HG03095 (cell line): ENCODE results near the gene BCL11B.

Experiments used
- ATAC-seq: cut with Tn5 transposase; IDR thresholded peaks from one replicate; pipeline ENCODE4 v1.9.1; 2021; ENCODE audit warnings: moderate library complexity; ENCODE audit not compliant: unreplicated experiment

The BCL11B gene

DNA sequence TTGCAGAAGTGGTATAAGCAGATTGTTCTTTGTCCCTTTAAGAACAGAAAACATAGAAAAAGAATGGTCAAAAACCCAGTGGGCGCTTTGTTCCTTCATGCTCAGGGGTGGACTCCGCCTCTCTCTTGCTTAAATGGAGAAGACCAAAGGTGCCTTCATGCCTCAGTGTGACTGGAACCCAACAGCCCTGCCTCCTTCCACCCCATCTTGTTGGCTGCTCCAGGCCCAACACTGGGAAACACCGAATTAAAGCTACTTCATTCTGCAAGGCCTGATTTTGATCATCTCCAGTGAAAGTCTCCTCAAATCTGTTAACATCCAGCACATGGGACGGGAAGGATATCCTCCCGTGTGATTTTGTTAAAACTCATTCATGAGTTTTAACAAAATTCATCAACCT, 103.7 kb downstream of the BCL11B start:
- ATAC-seq = no peak

DNA sequence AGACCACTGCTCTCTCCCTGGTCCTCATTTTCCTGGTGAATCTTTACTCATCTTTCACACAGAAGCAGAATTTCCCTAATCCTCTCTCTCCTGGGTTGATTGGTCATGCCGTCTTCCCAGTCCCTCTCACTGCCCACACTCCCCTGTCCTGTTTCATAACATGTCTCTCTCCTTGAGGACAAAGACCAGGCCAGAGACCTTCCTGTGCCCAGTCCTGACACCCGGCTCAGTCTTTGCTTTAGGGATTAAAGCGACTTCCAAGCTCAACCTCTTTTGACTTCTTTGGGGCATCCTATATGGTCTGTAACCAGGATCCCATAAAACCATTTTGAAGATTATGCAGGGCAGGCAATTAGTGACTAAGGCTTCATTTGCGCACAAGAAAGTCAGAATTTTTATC, 105.5 kb downstream of the BCL11B start:
- no peak for ATAC-seq

DNA sequence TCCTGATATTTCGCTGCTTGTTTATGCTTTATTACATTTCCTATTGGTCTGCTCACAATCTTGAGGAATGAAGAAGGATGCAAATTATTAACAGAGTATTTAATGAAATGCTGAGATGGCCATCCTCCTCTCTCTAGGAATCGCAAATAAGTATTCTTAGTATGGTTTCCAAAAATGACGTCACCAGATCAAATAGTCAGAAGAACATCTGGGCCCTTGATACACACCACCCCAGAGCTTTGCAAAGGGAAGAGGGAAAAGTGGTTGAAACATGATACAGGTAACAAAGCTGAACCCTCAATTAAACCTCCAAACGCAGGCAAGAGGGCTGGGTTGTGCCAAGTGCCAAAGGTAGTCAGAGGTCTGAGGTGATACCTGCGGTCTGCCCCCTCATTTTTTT, 107.3 kb downstream of the BCL11B start:
- no peak for ATAC-seq

DNA sequence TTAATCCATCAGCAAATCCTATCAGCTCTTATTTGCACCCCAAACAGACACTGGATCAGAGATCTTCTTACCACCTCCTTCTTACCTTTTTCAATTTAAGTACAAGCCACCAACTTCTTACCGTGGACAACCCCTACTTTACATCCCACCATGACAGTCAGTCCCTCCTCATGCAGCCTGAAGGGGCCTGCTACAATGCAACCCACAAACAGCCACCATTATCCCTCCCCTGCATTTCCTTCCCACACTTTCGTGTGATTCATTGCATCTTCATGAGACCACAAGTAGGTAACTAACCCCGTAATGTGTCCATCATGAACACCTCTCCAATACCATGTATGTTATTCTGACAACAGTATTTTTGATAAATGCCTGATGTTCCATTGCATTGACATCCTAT, 108.6 kb downstream of the BCL11B start:
- ATAC-seq = no peak

DNA sequence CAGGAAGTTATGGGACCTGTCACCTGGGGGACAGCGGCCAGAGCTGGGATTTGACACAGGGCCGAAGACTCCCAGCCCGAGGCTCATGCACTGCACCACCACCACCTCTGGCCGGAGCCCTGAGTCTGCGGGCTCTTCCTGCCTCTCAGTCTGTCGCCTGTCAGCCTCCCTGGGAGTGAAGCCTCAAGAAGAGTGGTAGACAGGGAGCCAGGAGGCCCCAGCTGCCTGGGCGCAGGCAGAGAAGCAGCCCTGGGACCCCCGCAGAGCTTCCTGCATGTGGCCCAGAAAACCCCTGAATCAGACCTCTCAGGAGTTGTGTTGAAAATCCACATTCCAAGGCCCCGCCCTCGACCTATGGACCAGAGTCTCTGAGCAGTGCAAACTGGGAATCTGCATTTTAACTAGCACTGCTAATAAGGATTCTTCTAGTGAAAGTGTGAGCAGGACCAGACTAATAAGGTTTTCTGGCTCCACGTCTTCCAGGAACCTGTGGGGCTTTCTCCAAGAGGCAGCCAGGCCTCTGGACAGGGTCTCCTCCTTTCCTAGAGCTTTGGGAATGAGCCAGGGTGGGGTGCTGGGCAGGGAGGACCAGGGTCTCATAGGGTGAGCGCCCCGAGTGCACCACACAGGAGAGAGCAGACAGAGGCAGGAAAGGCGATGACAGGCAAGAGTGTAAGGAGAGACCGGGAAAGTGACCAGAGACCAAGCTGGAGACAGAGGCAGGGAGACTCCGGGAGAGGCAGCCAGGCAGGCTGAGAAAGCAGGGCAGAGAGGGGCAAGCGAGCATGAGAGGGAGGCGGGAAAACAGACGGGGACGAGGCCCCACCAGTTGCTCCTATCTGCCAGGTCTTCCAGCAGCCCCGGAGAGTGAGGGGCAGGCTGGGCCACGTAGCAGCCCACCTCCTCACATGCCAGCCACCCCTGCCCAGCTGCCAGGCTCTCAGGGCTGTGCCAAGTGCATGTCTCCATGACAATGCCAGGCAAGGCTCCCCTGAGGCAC, 112.4 kb downstream of the BCL11B start:
- ATAC-seq = no peak

DNA sequence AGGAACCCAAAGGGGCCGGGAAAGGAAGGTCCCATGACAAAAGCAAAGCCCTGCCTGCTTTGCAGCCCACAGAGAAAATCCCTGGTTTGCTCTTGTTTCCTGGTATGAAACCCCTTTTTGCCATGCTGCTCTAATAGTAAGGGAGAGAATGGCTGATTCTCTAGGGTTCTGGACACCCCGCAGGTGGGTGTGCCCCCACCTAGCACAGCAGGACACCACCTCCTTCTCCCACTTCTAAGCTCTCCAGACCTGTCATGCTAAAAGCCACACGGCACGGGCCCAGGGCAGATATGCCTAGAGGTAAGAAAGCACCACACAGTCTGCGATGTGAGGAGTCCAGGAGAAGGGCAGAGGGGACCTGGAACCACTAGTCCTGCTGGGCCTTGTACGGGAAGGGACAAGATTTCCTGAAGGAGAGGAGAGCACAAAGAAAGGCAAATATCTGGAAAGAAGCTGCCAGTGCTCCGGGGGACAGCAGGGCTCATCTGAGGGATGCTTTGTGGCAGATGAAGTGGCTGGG, 113.3 kb downstream of the BCL11B start:
- ATAC-seq = no peak

DNA sequence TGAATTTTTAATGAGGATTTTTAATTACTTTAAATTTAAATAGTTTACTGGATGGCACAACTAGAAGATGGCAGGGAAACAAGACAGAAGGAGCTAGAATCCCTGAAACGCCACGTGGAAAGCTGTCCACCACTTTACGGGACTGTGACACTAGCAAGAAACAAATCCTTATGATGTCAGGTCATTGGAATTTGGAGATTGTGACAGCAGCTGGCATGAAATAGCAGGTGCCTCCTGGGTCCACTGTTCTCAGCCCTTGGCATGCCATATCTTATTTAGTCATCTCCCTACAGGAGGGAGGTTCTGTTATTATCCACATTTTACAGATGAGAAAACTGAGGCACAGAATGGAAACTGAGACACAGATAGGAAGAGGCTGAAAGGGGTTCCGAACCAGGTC, 113.8 kb downstream of the BCL11B start:
- no peak for ATAC-seq

DNA sequence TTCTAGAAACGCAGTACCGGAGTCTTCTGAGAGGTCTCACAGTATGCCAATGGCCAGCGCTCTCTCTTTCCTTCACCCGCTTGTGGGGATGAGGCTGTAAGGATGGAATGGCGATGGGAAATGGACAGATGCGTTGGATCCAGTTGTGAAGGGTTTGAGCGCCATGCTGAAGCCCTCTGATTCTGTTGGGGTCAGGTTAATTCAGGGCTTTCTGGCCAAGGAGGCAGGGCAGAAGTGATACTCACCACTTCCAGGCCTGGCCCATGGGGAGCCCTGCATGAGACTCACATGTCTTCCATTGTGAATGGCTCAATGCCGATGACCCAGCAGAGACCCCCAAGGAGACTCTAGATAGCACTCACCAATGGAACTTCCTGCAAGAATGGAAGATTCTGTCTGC, 114.3 kb downstream of the BCL11B start:
- ATAC-seq = no peak

DNA sequence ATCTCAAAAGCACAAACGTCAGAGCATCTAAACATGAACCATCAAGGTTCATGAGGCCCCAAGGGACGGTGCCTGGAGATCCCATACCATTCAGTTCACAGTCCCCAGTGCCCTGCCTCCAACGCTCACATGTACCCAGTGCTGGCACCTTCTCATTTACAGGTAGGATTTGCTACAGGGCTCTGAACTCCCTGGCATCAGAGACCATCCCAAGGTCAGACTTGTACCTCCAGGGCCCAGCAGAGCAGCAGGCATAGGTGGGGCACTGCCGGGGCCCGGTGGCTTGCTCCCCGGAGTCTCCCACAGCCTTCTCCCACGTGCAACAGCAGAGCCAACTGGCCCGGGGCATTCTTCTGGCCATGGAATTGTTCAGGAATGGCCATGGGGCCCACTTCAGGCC, 114.8 kb downstream of the BCL11B start:
- ATAC-seq = no peak

DNA sequence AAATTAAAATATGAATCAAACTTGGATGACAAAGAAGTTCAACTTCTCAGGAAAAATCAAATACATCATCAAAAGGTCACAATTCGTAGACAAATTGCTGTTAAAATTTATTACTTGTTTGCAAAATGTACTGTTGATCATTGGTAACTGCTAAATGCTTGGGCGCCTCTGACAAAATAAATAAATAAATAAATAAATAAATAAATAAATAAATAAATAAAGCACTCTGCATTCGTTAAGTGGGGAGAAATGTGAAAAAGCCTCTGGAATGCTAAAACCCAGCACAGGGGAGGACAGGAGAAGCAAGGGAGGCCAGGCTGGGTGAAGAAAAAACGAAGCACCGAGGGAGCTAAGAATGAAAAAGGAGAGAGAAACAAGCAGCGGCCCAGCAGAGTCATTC, 115.2 kb downstream of the BCL11B start:
- no peak for ATAC-seq

DNA sequence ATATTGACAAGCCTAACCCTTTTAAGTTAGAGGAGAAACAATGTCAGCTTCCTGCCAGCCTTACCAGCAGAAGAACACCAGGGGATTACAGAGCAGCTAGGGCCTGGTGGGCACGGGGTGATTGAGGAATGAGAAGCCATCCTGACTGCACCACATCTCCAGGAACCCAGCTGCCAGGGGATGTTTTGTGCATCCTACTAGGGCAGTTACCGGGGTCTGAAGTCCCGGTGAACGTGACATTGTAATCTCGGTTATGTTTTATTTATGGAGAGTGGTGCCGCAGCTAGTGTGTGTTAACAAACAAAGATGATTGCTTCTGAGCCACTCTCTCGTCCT, 115.9 kb downstream of the BCL11B start:
- no peak for ATAC-seq

DNA sequence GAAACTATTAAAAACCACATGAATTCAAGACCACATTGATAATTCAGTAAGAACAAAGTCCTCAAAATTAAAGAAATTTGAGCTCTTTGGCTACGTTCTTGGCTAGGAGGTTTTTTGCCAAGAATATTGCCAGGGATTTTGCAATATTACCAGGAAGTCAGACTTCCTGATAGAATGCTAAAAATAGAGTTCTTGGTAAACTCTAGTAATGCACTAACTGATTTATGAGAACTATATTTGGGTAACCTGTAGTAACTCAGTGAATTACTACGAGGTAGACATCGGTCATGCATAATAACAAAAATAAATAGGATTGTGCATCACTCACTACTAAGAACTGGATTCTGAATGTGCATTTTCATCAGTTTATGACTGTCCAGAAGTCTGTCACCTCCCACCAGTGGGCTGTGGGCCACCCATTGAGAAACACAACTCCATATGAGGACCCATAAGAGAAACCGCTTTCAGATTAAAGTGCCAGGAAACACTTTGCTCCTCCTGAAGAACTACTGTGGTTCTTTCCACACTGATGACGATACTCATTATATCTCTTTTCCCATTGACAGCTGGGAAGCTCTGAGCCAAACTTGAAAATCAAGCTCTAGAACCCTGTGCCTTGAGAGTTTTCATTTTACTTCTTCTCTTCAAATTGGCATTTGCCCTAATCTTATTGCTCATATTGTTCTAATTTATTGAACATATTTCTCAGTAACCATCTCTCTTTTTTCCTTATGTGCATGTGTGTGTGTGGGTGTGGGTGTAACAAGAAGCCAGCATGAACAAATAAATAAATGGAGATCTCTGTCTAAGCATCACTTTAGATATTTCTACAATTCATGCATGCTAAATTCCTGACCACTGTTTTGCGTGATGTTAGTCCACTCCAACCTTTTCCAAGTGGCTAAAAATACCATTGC, 116.6 kb downstream of the BCL11B start:
- no peak for ATAC-seq

DNA sequence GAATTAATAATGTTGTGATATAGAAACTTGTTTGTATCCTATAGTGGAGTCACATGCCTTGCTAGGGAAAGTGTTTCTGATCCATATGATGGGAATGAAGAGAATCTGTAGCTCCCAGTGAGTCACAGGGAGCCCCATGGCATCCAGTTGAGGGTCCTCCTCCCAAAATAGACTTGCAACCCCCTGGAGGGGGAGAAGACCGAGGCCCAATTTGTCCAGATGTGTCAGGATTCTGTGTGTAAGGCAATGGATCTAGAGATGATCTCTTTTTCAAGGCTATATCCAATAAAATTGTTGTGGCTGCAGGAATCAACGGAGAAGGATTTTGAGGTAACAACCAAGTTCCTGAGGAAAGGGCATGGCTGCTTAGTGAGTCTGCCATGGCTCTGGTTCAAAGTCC, 121.8 kb downstream of the BCL11B start:
- no peak for ATAC-seq

DNA sequence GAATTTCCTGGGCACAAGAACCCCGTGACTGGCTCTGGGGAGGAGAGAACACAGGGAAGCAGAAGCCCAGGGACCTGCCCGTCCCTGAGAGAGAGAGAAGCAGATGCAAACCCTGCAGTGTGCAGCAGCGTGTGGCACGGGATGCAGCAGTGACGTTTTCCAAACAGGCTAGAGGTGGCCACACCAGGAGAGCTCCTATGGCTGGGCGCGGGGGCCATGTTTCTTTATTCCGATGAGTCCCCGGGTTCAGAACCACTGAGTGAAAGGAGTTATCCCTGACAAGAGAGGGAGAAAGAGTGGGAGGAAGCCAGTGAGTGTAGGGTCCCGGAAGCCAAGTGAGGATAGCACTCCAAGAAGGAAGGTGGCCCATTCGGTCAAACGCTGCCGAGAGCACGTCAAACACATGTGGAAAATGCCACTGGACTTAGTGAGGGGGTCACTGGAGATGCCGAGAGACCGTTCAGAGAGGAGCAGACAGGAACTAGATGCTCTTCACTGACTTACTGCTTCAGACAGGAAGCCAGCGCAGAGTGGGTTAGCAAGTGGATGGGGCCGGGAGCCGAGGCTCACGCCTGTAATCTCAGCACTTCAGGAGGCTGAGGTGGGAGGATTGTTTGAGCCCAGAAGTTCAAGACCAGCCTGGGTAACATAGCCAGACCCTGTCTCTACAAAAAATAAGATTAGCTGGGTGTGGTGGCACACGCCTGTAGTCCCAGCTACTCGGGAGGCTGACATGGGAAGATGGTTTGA, 123.0 kb downstream of the BCL11B start:
- ATAC-seq = no peak

DNA sequence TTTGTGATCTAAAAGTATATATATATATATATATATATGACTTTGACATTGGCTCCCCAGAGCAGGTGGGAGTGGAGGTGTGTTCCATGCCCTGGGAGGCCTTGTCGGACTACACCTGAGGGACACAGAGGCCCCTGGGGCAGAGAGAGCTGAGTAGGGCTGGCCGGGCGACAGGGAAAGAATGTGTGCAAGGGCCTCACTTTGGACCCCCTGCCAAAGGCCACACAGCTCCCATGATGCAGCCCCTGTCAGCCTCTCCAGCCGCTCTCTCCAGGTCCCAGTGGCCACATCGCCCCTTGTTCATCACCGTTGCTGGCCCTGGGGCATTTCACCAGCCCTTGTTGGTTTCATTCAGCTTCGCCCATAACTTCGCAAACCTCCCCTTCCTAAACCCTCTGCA, 123.9 kb downstream of the BCL11B start:
- ATAC-seq = no peak

DNA sequence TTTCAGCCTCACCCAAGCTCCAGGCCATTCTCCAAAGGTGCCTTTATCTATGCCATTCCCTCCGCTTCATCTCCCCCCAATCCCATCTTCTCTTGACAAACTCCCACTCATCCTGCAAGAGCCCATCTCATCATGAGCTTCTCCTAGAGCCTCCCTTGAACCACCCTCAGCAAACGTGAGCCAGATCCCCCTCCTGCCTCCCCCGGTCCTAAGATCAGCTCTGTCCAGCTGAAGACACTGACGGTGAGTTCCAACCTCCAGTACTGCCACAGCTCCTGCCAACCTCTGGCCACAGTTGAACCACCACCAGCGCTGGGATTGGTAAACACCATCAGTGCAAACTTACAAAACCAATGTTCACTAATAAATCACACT, 124.6 kb downstream of the BCL11B start:
- no peak for ATAC-seq

DNA sequence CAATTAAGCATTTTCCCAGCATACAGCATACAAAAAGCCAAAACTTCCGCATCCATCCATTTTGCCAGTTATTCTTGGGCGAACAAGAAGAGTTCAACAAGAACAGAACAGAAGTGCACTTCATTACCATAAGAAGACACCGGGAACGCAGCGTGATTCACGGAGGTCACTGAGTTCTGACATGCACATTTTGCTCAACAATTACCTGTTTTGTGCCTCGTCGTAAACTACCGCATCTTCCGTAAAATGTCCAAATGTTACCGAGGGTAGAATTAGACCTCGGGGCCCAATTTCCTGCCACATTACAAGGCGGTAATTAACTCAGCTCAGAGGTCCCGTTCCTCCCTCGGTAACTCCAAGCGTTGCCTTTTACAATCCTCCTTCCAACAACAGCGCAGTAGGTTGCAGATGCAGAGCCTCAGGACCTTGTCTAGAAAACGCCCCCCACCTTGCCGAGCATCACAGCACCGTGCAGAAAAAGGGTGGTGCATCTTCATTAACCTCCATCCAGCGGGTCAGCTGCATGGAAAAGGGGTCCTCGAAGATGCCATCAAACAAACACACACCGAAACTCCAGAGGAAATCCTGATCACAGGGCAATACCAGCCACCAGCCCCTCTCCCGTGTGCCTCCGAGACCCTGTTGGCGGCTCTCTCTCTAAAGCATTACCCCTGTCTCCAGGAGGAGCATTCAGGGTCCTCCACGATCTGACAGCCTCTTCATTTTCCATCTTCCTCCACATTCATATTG, 125.2 kb downstream of the BCL11B start:
- ATAC-seq = no peak

DNA sequence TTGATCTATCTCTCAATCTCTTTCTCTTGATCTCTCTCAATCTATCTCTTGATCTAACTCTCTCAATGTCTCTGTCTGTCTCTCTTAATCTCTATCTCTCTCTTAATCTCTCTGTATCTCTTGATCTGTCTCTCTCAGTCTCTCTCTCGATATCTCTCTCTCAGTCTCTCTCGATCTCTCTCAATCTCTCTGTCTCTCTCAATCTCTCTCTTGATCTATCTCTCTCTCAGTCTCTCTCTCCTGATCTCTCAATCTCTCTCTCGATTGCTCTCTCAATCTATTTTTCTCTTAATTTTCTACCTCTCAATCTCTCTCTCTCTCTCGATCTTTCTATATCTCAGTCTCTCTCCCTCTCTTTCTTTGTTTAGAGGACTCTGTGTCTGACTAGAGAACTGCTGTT, 126.7 kb downstream of the BCL11B start:
- no peak for ATAC-seq

DNA sequence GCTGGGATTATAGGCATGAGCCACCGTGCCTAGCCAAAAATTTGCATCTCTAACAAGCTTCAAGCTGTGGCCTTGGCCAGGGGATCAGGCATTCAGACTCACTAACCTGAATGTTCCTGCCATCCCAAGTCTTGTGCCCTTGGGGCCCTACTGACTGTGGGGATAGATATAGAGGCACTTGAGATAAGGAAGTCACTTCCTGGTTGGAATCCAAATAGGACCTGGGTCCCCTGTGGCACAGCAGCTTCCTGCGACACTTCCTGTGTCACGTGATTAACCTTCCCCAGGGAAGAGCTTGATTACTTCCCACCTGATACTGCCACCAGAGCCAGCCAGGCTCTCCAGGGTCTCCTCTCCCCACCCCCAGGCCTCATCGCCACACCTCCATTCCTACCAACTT, 128.2 kb downstream of the BCL11B start:
- ATAC-seq = no peak

DNA sequence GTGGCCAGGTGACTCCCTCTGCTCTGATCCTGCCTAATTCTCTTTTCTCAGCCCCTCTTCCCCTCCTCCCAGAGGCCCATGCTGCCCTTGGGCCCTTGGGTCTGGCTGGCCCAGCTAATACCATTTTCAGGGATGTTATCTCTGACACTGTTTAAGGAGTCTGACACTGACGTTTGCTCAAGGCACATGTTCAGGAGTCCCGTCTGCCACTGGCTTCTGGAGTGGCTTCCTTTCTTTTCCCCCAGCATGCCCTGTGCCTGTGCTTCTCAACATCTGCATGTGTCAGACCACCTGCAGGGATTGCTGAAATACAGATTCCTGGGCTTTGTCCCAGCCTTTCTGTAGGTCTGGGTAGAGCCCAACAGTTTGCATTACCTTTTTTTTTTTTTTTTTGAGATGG, 128.9 kb downstream of the BCL11B start:
- no peak for ATAC-seq
